ENCODE results near the gene LRRC8B. TPM values are rescaled to one million over a fixed set of nuclear protein-coding genes. Genes with fewer than 3 reads are reported as not detected.

The LRRC8B gene
- total RNA-seq, 1 experiment from 2014 or later, result 3.9 TPM

DNA sequence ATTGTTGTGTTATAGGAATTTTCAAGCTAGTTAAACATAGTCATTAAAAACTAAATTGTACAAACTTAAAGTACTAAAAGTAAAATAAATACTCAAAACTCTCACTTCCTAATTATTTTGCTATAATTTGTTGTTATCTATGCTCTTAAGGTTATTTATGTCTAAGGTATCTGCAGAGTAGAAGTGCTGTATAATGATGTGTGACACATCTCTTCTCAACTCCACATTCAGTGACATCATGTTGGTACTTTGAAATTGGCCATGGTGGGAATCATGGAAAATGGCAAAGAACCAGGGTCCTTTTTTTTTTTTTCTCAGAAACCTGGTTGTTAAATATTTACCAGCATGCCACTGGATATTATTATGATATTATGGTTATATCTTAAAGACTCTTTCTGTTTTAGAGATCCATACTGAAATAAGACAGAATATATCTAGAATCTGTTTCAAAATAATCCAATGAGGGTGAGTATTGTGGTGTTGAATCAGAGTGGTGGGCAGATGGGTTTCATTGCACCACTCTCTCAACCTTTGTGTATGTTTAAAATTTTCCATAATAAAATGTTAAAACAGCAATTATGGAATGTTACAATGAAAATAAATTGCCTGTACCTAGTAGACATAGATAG lies 22.4 kb downstream of the LRRC8B start:
- DNase-seq (ENCODE audit: low spot score), result no peak

GRCh38 chr1:89547563-89548116 lies 23.0 kb downstream of the LRRC8B start:
- peak; percentile 30 for DNase-seq (ENCODE audit: low spot score)

DNA sequence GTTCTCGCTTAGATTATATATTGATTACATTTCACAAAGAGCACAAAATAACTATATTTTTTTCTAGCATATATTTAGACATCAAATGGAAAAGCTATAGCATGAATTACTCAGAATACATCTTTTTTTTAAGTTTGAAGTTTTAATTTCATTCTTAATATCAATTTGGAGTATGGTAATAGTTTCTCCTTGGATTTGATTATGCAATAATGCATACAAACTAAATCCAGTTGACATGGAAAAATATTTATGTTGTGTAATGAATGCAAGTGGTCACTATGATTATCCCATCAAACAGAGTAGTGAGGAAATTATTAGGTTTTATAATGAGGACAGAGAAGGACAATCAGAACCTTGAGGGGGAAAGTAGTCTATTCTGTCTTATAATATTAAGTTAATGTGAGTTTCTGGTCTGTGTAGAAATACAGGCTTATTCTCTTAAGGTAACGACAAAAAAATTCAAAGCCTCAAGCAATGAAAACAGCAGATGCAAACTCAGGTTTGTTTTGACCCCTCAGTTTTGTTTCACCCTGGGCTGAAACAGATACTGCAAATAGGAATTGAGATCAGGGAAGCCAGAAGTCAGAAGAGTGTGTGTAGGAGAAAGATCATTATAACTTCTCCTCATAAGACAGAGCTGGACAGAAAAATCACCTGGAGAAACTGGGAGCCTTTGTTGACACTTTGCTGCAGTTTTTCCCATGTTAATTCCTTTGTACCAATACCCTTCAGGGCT lies 23.7 kb downstream of the LRRC8B start:
- DNase-seq (ENCODE audit: low spot score), result no peak

DNA sequence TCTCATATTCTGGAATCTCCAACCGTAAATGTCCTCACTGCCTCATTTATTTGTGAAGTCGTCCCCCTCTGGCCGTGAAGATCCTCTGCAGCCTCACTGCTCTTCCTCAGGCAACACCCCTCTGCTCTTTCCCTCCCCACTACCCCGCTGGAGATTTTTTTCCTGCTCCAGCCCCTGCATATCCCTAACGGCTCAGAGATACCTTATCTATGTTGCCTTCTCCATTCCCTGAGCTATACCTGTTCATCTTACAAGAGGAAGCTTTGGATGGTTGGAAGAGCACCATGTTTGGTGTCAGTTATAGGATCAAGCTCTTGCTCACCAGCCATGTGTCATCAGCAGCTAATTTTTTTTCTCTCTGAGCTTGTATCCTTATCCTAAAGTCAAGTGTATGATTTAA lies 26.4 kb downstream of the LRRC8B start:
- DNase-seq (ENCODE audit: low spot score), result no peak

- no peak for DNase-seq (ENCODE audit: low spot score)
These were observed 27.9 kb downstream of the LRRC8B start for GRCh38 chr1:89552471-89553081.

DNA sequence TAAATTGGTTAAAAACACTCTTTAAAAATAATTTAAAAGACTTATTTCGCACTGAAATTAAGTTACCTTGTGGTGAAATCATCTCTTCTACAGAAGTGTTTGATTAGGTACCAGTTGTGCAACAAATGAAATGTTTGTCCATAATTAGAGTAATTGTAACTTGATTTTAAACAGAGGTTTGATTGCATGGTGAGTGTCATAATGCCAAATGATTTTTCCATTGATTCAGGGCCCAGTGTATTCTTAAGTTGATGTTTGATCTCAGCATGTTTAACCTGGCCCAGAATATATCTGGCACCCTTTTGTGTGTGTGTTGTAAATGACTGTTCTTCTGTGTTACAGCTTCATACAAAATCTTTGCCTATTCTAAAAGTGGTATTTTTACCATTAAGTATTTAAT lies 28.5 kb downstream of the LRRC8B start:
- DNase-seq (ENCODE audit: low spot score), result no peak

- DNase-seq (ENCODE audit: low spot score), result no peak
These were observed 30.9 kb downstream of the LRRC8B start for GRCh38 chr1:89555550-89555949.

GRCh38 chr1:89556726-89557444 lies 32.3 kb downstream of the LRRC8B start:
- DNase-seq (ENCODE audit: low spot score), result no peak

GRCh38 chr1:89557445-89557825 lies 32.8 kb downstream of the LRRC8B start:
- no peak for DNase-seq (ENCODE audit: low spot score)

DNA sequence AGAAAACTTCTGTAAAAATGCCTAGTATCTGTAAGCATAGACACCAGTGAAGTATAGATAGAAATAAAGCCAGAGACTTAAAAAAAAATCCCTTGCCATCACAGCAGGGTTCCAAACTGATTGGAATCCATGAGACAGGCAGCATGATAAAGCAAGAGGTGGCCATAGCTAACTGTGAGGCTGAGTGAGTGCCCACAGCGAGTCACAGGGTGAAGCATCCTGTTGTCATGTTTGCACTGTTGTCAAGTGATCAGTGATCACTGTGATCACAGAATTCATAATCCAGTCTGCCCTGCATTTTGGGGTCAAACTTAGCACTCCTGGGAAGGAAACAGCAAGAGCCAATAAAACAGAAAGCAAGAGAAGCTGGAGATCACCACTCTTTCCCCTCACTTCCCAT lies 33.3 kb downstream of the LRRC8B start:
- no peak for DNase-seq (ENCODE audit: low spot score)

- DNase-seq (ENCODE audit: low spot score), result no peak
These were observed 39.5 kb downstream of the LRRC8B start for GRCh38 chr1:89563957-89564604.

DNA sequence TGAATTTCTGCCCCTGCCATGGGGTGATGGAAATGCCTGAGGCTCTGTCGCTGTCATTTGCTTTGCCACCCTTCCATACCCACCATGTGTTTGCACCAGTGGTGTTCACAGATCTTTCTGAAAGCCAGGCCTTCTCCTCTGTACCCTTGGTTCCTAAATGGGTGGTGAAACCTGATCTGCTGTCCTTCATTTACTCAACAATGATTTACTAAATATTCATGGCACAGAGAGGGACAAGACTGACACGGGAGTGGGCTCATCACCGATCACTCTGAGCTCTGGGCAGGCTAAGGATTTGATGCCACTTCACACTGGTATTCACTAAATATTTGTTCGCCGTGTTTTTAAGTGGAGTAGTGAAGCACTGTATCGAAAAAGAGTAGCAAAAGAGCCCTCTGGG lies 40.9 kb downstream of the LRRC8B start:
- no peak for DNase-seq (ENCODE audit: low spot score)

GRCh38 chr1:89566761-89567174 lies 42.1 kb downstream of the LRRC8B start:
- DNase-seq (ENCODE audit: low spot score), result no peak

- no peak for DNase-seq (ENCODE audit: low spot score)
These were observed 43.2 kb downstream of the LRRC8B start for GRCh38 chr1:89567797-89568196.

DNA sequence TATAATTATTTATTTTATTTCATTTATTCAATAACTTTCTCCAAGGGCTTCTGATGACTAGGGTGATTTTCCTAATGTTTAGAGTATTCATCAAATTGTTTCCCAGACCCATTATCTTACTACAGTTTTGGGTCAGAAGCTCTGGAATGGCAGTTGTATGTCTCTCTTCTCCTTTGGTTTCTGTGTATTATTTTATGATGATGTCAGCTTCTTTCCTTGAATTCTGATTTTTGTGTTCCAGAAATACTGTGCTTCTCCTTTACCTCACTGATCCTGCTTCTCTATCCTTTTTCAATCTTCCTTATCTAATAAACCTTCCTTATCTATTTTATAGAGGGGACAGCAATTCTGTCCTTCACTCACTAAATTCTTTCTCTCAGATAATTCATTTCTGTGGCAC lies 48.8 kb downstream of the LRRC8B start:
- no peak for DNase-seq (ENCODE audit: low spot score)

- DNase-seq (ENCODE audit: low spot score), result no peak
These were observed 50.0 kb downstream of the LRRC8B start for GRCh38 chr1:89574621-89575020.

DNA sequence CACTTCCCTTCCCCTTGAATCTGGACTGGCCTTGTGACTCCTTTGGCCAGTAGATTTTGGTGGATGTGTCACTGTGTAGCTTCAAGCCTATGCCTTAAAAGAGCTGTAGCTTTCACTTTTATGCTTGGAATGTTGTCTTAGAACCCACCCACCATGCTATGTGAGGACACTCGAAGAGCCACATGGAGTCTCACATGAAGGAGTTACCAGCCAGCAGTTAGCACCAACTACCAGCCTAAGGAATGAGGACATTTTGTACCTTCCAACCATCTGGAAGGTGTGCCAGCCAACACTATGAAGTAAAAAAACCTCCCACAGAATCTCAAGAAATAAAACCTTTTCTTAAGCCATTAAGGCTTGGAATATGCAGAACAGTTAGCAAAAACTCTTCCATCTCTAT lies 50.6 kb downstream of the LRRC8B start:
- DNase-seq (ENCODE audit: low spot score), result no peak

DNA sequence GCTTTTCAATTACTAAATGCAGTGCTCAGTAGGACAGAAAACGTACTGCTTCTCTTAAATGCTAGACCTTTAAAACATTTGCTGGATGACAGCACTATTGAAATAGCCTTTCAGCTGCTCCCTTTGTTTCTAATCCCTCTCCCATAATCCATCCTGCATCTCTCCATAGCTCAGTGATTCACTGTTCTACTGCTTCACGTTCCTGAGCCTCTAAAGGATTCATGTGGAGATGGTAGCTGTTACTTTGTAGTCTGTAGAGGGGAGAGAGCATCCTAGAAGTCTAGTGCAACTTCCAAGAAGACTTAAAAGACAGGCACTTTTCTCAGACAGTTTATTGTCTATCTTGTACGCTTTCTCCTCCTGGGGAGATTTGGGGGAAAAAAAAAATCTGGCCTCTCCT lies 51.4 kb downstream of the LRRC8B start:
- DNase-seq (ENCODE audit: low spot score), result no peak

DNA sequence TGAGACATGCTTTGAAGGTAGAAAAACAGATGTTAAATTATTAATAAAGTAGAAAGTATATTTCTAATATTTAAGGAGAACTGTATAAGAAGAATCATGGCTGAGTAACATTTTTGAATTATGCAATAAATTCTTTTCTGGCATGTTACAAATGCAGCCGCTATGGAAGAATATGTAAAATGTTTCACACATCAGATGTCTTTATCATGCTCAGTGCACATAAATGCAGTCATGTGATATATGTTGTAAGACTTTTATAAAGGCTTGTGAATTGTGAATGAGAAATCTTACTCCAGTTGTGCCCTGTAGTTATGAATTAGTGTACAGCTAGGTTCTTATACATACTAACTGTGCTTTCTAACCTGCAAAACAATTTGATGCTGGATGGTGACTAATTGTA lies 53.5 kb downstream of the LRRC8B start:
- no peak for DNase-seq (ENCODE audit: low spot score)

DNA sequence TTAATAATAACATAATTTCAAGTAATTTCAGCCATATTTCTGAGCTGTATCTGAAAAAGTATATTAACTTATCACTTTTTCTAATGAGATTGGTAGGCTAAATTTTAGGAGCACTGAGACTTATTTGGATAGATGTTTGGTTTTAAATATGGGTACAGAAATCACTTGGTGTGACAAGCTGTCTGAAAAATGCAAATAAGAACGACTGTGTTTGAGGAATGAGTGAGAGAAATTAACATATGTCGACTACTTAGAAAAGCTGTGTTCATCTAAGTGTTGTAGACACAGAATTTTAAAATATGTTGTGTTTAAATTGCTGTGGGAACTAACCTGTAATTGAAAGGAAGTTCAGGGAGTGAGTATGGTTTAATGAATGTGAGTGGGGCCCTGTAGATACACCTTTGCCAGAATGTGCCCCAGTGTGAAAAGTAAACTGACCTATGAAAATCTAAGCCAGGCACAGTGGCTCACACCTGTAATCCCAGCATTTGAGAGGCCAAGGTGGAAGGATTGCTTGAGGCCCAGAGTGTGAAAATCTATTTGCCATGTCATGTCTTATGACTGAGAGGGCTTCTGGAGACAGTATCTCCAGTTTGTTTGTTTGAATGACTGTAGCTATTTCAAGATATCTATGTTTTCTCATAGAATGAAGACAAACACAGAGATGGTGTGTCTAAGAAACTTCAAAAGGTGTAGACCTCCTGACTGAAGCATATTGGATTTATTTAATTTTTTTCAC lies 54.5 kb downstream of the LRRC8B start:
- DNase-seq (ENCODE audit: low spot score), result no peak

GRCh38 chr1:89580036-89580435 lies 55.4 kb downstream of the LRRC8B start:
- DNase-seq (ENCODE audit: low spot score), result no peak

All from A172 (cell line).